ENCODE measurements around the gene CREBBP. TPM values are rescaled to one million over a fixed set of nuclear protein-coding genes. Genes with fewer than 3 reads are reported as not detected.

CREBBP gene
- total and polyA plus RNA-seq, 9 of the 15 experiments (the other 6 are each of a cell fraction or from before 2014, with no cell fraction given) = 0.70 to 24.8 (median 5.6) TPM

DNA sequence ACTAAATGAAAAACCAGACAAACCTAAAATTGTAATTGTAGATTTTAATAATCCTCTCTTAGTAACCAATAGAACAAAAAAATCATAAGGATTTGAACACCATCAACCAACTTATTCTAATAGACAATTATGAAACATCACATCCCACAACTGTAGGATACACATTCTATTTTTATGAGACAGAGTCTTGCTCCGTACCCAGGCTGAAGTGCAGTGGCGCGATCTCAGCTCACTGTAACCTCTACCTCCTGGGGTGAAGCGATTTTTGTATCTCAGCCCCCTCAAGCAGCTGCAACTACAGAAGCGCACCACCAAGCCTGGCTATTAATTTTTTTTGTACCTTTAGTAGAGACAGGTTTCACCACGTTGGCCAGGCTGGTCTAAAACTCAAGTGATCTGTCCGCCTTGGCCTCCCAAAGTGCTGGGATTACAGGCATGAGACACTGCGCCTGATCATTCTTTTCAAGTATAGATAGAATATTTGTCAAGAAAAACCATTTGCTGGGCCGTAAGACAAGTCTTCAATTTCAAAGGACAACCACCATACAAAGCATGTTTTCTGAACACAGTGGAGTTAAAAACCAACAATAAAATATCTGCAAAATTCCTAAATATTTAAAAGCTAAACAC, 49.8 kb downstream of the CREBBP start:
- 88% methylated on average over 9 of the region's 9 CpGs for WGBS (ENCODE audit: insufficient coverage, low coverage, missing lambda C conversion rate)
- Histone ChIP-seq H3K4me1 (replicated peaks in 1 of 2; ENCODE audit: control insufficient read depth in 2 of 2, insufficient read depth in 2 of 2, low read length in 2 of 2) (peaks cover 6 to 7% of the 10 kb centered on the region in 2 experiments; a peak in 3 of 5 replicates), H2AFZ (ENCODE audit: low read depth, low read length) (no peak overlapping the region), H3K27me3 (ENCODE audit: control insufficient read depth in 2 of 2, insufficient read depth in 2 of 2, low read length in 2 of 2) (no peaks in the 10 kb centered on the region), H3K9me1 (ENCODE audit: control insufficient read depth, insufficient read depth, low read length) (no peaks in the 10 kb centered on the region), H3K36me3 (ENCODE audit: control insufficient read depth, insufficient read depth, low read length) (peaks cover 4% of the 10 kb centered on the region; the same call in 2 of the 3 replicates), H3K4me2 (ENCODE audit: insufficient read depth, low read length) (no peak overlapping the region), H3K27ac (ENCODE audit: extremely low read depth, low read depth, low read length) (no peak overlapping the region), H4K20me1 (replicated peaks; ENCODE audit: control insufficient read depth, insufficient read depth, low read length) (no peaks in the 10 kb centered on the region; the same call in 1 of the 2 replicates), H3K4me3 (no peak overlapping the region), H3K9ac (ENCODE audit: insufficient read depth in 1 of 2, low read depth in 2 of 2, low read length in 2 of 2) (no peak overlapping the region), H3K9me3 (replicated peaks; ENCODE audit: control insufficient read depth, insufficient read depth, low read depth, low read length) (peaks cover 5% of the 10 kb centered on the region), H3K79me2 (ENCODE audit: control insufficient read depth, insufficient read depth, low read length) (peaks cover 72% of the 10 kb centered on the region)
- ATAC-seq (no peak), DNase-seq (ENCODE audit: extremely low read depth in 1 of 4, low spot score in 3 of 4) (no peak), FAIRE-seq (no peak)
- ChIA-PET POLR2A (interaction anchor here (1.7 kb wide), 1 partner anchor 11 kb away, joined by 3 read pairs; no protein-coding TSS in a partner anchor), CTCF (ENCODE audit: low intra/inter-chr PET ratio) (no interaction called here)
- in situ Hi-C loops (cut with MboI) = no loop called here
- no TSS peak for BruUV-seq (replicated peaks)
- TF ChIP-seq YBX1 (IDR thresholded peaks at IDR 0.05) (no peak), ZNF224 (CRISPR knock-in tag; IDR thresholded peaks at IDR 0.05) (no peak), SIN3B (IDR thresholded peaks at IDR 0.05; ENCODE audit: low read depth) (no peak), PHB (CRISPR knock-in tag; IDR thresholded peaks at IDR 0.05) (no peak), KDM5B (IDR thresholded peaks at IDR 0.05; ENCODE audit: insufficient replicate concordance, low read depth, low read length) (no peak), TFAP4 (CRISPR knock-in tag; IDR thresholded peaks at IDR 0.05; ENCODE audit: borderline replicate concordance) (no peak), ADNP (tag; IDR thresholded peaks at IDR 0.05) (no peak), FOSL1 (tag; conservative IDR thresholded peaks at IDR 0.05) (no peak), PTRF (tag; IDR thresholded peaks at IDR 0.05) (no peak), POU5F1 (IDR thresholded peaks at IDR 0.05; ENCODE audit: borderline replicate concordance, low read depth, low read length, partially characterized antibody) (no peak), RB1 (IDR thresholded peaks at IDR 0.05; ENCODE audit: low read depth) (no peak), NR1H2 (CRISPR knock-in tag; IDR thresholded peaks at IDR 0.05) (no peak), ZC3H11A (IDR thresholded peaks at IDR 0.05; ENCODE audit: low read depth, low read length) (no peak)
- TF ChIP-seq, protein P1, sequence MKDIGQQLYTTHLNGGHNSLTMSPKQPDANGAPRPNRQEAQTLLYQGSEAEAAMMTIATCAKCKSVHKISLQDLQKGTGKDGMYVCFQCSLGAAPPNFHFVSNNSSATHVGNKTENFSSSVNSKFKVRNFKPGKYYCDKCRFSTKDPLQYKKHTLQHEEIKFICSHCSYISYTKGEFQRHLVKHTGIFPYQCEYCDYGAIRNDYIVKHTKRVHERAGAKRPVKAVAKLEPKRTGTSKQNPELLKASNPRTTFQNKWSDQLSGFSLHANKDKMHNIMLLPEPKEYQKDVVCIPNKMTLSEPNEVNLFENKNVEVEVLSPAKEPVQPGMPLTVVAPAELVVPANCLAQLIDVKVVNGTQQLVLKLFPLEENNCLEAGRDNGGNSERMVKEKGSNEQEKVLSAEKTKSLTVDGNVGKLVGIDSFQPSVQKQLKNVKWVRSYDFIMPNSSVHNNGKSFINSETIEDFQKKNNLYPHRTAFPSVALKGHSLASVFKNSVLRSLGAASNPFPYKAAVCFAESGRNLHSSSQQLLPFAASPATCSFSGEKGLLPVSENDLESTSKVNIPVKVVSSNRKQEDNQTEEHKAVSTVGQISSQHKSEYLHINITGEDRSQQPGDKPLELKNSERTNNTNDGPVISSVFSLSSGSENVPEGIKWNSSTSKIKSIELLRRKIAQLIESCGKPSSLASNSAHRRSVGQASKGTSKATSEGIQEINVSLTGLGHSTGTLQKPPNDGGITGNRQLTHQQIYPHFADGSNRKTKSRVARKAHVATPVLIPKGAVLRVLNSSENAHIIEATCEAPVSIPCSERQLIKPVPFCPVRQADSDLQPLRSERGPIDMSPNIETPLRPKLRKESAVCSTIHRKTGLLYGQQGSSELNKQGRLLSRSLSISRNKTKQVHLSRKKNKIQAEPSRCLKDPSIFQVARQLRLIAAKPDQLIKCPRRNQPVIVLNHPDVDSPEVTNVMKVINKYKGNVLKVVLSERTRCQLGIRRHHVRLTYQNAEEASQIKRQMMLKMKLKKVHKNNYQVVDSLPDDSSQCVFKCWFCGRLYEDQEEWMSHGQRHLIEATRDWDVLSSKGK (CRISPR knock-in tag; IDR thresholded peaks at IDR 0.05) = no peak
- intact Hi-C loops (cut with micrococcal nuclease) = no loop called here

Data from K562 (cell line).